ENCODE measurements around the gene MLLT1.

Gene MLLT1

GRCh38 chr19:6274756-6275155 is 5.0 kb downstream of the MLLT1 start:
- DNase-seq, result no peak

GRCh38 chr19:6273701-6274601 is 5.8 kb downstream of the MLLT1 start:
- DNase-seq, result no peak

GRCh38 chr19:6272913-6273600 is 6.7 kb downstream of the MLLT1 start:
- no peak for DNase-seq

GRCh38 chr19:6272411-6272791 is 7.4 kb downstream of the MLLT1 start:
- no peak for DNase-seq

GRCh38 chr19:6271721-6272410 is 7.9 kb downstream of the MLLT1 start:
- DNase-seq, result no peak

- no peak for DNase-seq
These were observed 8.5 kb downstream of the MLLT1 start for GRCh38 chr19:6271251-6271650.

GRCh38 chr19:6270822-6271221 is 9.0 kb downstream of the MLLT1 start:
- DNase-seq, result no peak

GRCh38 chr19:6270076-6270745 is 9.6 kb downstream of the MLLT1 start:
- no peak for DNase-seq

GRCh38 chr19:6269101-6269886 is 10.5 kb downstream of the MLLT1 start:
- DNase-seq, result no peak

- no peak for DNase-seq
These were observed 11.4 kb downstream of the MLLT1 start for GRCh38 chr19:6268382-6268771.

GRCh38 chr19:6267552-6268381 is 12.0 kb downstream of the MLLT1 start:
- DNase-seq, result no peak

GRCh38 chr19:6264803-6265202 is 15.0 kb downstream of the MLLT1 start:
- no peak for DNase-seq

- DNase-seq, result no peak
These were observed 15.9 kb downstream of the MLLT1 start for GRCh38 chr19:6263735-6264444.

- no peak for DNase-seq
These were observed 16.5 kb downstream of the MLLT1 start for GRCh38 chr19:6263306-6263705.

- no peak for DNase-seq
These were observed 17.3 kb downstream of the MLLT1 start for GRCh38 chr19:6262519-6262918.

- no peak for DNase-seq
These were observed 17.9 kb downstream of the MLLT1 start for GRCh38 chr19:6261883-6262282.

- DNase-seq, result no peak
These were observed 18.7 kb downstream of the MLLT1 start for GRCh38 chr19:6260912-6261650.

GRCh38 chr19:6260376-6260775 is 19.4 kb downstream of the MLLT1 start:
- DNase-seq, result no peak

GRCh38 chr19:6259312-6259861 is 20.4 kb downstream of the MLLT1 start:
- DNase-seq, result no peak

Data from NCI-H146 (cell line).